HG03095 (cell line): ENCODE results near the gene RAB11FIP3.
"Not testable (repeated sequence)": the region's sequence is repeated elsewhere in the genome, so short reads cannot be mapped to it uniquely, and the experiment has no call there.

ENCODE experiments used
- ATAC-seq: cut with Tn5 transposase; IDR thresholded peaks from one replicate; pipeline ENCODE4 v1.9.1; 2021; ENCODE audit warnings: moderate library complexity; ENCODE audit not compliant: unreplicated experiment

The RAB11FIP3 gene

GRCh38 chr16:415170-415498 lies 10.3 kb upstream of the RAB11FIP3 start:
- not testable (repeated sequence) for ATAC-seq

GRCh38 chr16:422179-422578 lies 3.3 kb upstream of the RAB11FIP3 start:
- ATAC-seq, result not testable (repeated sequence)

- ATAC-seq, result no peak
Observed at GRCh38 chr16:424033-424622, 1.3 kb upstream of the RAB11FIP3 start.

GRCh38 chr16:424623-425081 lies 797 bp upstream of the RAB11FIP3 start:
- no peak for ATAC-seq

- ATAC-seq, result peak; percentile 30
Observed at GRCh38 chr16:425740-426114, 278 bp downstream of the RAB11FIP3 start.

GRCh38 chr16:426115-426905 lies 861 bp downstream of the RAB11FIP3 start:
- no peak for ATAC-seq

- no peak for ATAC-seq
Observed at GRCh38 chr16:426906-427249, 1.4 kb downstream of the RAB11FIP3 start.

GRCh38 chr16:427250-427649 lies 1.8 kb downstream of the RAB11FIP3 start:
- ATAC-seq, result no peak

GRCh38 chr16:430904-431303 lies 5.5 kb downstream of the RAB11FIP3 start:
- ATAC-seq, result no peak

- ATAC-seq, result no peak
Observed at GRCh38 chr16:440627-441026, 15.2 kb downstream of the RAB11FIP3 start.

- no peak for ATAC-seq
Observed at GRCh38 chr16:441447-441846, 16.0 kb downstream of the RAB11FIP3 start.

- ATAC-seq, result no peak
Observed at GRCh38 chr16:442976-443375, 17.5 kb downstream of the RAB11FIP3 start.

- no peak for ATAC-seq
Observed at GRCh38 chr16:444027-444426, 18.6 kb downstream of the RAB11FIP3 start.

GRCh38 chr16:445566-445965 lies 20.1 kb downstream of the RAB11FIP3 start:
- ATAC-seq, result no peak

- no peak for ATAC-seq
Observed at GRCh38 chr16:450385-450784, 24.9 kb downstream of the RAB11FIP3 start.

- ATAC-seq, result no peak
Observed at GRCh38 chr16:450785-451512, 25.5 kb downstream of the RAB11FIP3 start.

GRCh38 chr16:454397-454940 lies 29.0 kb downstream of the RAB11FIP3 start:
- ATAC-seq, result no peak

- no peak for ATAC-seq
Observed at GRCh38 chr16:455453-455852, 30.0 kb downstream of the RAB11FIP3 start.

- ATAC-seq, result no peak
Observed at GRCh38 chr16:456891-457483, 31.5 kb downstream of the RAB11FIP3 start.

- ATAC-seq, result no peak
Observed at GRCh38 chr16:457732-458400, 32.4 kb downstream of the RAB11FIP3 start.

- ATAC-seq, result no peak
Observed at GRCh38 chr16:459761-460160, 34.3 kb downstream of the RAB11FIP3 start.
